SK-N-SH treated with all-trans-retinoic acid at 6 μM for 48 hours (cell line): ENCODE measurements around the gene UGT2B17.

ENCODE experiments used
- SNAI2 ChIP-seq: fragments of 250-450 bp; sonication (Bioruptor Pico); IDR thresholded peaks from 2 replicates; pipeline ENCODE4 v1.5.0; 2020; ENCODE audit warnings: mild to moderate bottlenecking, moderate library complexity
- ZFP30 ChIP-seq: fragments of 450-650 bp; formaldehyde crosslinking; IDR thresholded peaks from 2 replicates; pipeline ENCODE4 v1.5.0; 2022; ENCODE audit warnings: mild to moderate bottlenecking, moderate library complexity
- ZNF70 ChIP-seq: fragments of 450-650 bp; formaldehyde crosslinking; IDR thresholded peaks from 2 replicates; pipeline ENCODE4 v1.5.0; 2020; ENCODE audit warnings: mild to moderate bottlenecking, moderate library complexity

- TF ChIP-seq ZFP30 (CRISPR knock-in tag) (no peak), ZNF70 (CRISPR knock-in tag) (no peak), SNAI2 (CRISPR knock-in tag) (no peak)
These were observed 5.5 kb upstream of the UGT2B17 start for GRCh38 chr4:68581383-68582338.
